GM19099 (cell line): ENCODE results near the gene NBL1.

Experiments
- POLR2A ChIP-seq: IDR thresholded peaks from 3 replicates; pipeline ENCODE4 v1.6.1; 2011; ENCODE audit warnings: low read depth; ENCODE audit not compliant: insufficient read length; ENCODE audit errors: extremely low read depth

The NBL1 gene

GRCh38 chr1:19690342-19690741 lies 46.2 kb downstream of the NBL1 start:
- no peak for TF ChIP-seq POLR2A

- TF ChIP-seq POLR2A: no peak
These were observed 50.2 kb downstream of the NBL1 start for GRCh38 chr1:19694298-19694697.

- TF ChIP-seq POLR2A: no peak
These were observed 51.7 kb downstream of the NBL1 start for GRCh38 chr1:19695772-19696171.

GRCh38 chr1:19696820-19697219 lies 52.7 kb downstream of the NBL1 start:
- no peak for TF ChIP-seq POLR2A

GRCh38 chr1:19698181-19698580 lies 54.1 kb downstream of the NBL1 start:
- TF ChIP-seq POLR2A: no peak

GRCh38 chr1:19700079-19700777 lies 56.1 kb downstream of the NBL1 start:
- TF ChIP-seq POLR2A: no peak

GRCh38 chr1:19703280-19703679 lies 59.2 kb downstream of the NBL1 start:
- TF ChIP-seq POLR2A: no peak

GRCh38 chr1:19704247-19705113 lies 60.4 kb downstream of the NBL1 start:
- TF ChIP-seq POLR2A: no peak

GRCh38 chr1:19705464-19705863 lies 61.4 kb downstream of the NBL1 start:
- TF ChIP-seq POLR2A: no peak

GRCh38 chr1:19706136-19706535 lies 62.0 kb downstream of the NBL1 start:
- no peak for TF ChIP-seq POLR2A
